Measurements from ENCODE around the gene CTSE.

CTSE gene

DNA sequence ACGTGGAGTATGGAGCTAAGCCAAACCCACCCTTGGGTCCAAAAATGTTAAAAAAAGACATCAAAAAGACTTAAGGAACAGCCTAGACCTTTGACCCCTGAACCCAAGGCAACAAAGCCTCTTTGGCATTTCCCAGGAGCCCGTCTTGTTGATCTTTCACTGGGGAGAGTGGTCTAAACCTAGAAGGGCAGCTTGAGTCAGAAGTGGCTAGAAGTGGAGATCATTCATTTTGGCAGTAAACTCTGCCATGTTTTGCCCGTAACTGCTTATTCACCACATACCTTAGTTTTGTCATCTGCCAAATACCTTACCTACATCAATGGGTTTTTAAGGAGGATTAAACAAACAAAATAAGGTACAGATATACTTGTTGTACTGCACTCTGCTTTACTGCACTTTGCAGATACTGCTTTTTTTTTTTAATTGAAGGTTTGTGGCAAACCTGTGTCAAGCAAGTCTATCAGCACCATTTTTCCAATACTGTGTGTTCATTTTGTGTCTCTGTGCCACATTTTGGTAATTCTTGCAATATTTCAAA is 1.7 kb upstream of the CTSE start:
- Histone ChIP-seq H3K4me2 (ENCODE audit: low read depth, low read length, poor library complexity, severe bottlenecking) (no peak overlapping the region), H3K9me2 (replicated peaks; ENCODE audit: insufficient read depth, low read length) (no peaks in the 10 kb centered on the region), H2AFZ (ENCODE audit: low read depth, low read length, severe bottlenecking) (no peak overlapping the region), H3F3A (ENCODE audit: insufficient read depth) (no peaks in the 10 kb centered on the region), H3K36me3 (ENCODE audit: low read length) (no peaks in the 10 kb centered on the region), H3K9ac (ENCODE audit: low read length) (no peak overlapping the region), H4K20me1 (ENCODE audit: low read depth, low read length) (no peaks in the 10 kb centered on the region), H3K27ac (ENCODE audit: low read depth, low read length) (no peak overlapping the region), H3K79me2 (ENCODE audit: insufficient read depth, low read length) (no peaks in the 10 kb centered on the region), H3K9me3 (ENCODE audit: insufficient read depth, low read length) (no peaks in the 10 kb centered on the region), H3K27me3 (ENCODE audit: low read length) (no peaks in the 10 kb centered on the region), H3K4me3 (ENCODE audit: insufficient read depth, low read length, poor library complexity, severe bottlenecking) (no peak overlapping the region)
- no peak for TF ChIP-seq EZH2phosphoT487 (conservative IDR thresholded peaks at IDR 0.05; ENCODE audit: low read length)
- TF ChIP-seq, protein P1, sequence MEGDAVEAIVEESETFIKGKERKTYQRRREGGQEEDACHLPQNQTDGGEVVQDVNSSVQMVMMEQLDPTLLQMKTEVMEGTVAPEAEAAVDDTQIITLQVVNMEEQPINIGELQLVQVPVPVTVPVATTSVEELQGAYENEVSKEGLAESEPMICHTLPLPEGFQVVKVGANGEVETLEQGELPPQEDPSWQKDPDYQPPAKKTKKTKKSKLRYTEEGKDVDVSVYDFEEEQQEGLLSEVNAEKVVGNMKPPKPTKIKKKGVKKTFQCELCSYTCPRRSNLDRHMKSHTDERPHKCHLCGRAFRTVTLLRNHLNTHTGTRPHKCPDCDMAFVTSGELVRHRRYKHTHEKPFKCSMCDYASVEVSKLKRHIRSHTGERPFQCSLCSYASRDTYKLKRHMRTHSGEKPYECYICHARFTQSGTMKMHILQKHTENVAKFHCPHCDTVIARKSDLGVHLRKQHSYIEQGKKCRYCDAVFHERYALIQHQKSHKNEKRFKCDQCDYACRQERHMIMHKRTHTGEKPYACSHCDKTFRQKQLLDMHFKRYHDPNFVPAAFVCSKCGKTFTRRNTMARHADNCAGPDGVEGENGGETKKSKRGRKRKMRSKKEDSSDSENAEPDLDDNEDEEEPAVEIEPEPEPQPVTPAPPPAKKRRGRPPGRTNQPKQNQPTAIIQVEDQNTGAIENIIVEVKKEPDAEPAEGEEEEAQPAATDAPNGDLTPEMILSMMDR (IDR thresholded peaks at IDR 0.05; ENCODE audit: insufficient read depth, low read length, poor library complexity, severe bottlenecking): no peak

DNA sequence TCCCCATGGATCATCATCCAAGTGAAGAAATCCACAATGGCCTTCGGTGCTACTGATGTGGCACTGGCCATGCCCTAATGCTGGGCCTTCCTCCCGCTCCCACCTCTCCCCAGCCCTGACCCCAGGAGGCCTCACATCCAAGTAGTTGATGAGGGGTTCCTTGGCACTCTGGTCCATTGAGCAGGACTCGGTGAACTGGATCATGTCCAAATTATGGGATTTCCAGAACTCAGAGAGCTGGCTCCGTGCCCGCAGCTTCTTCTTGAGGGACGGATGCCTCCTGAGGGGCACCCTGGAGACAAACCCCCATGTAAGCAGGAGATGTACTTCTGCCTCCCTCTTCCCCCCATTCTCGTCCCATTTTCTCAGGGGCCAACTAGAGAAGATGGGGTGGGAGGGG is 929 bp downstream of the CTSE start:
- no peaks in the 10 kb centered on the region for H3K79me2 ChIP-seq (ENCODE audit: insufficient read depth, low read length)
- TF ChIP-seq, protein P1 (IDR thresholded peaks at IDR 0.05; ENCODE audit: insufficient read depth, low read length, poor library complexity, severe bottlenecking): no peak
- no peak for TF ChIP-seq EZH2phosphoT487 (conservative IDR thresholded peaks at IDR 0.05; ENCODE audit: low read length)
- no peaks in the 10 kb centered on the region for H3F3A ChIP-seq (ENCODE audit: insufficient read depth)
- no peaks in the 10 kb centered on the region for H3K27me3 ChIP-seq (ENCODE audit: low read length)
- no peaks in the 10 kb centered on the region for H3K9me3 ChIP-seq (ENCODE audit: insufficient read depth, low read length)
- no peaks in the 10 kb centered on the region for H3K9me2 ChIP-seq (replicated peaks; ENCODE audit: insufficient read depth, low read length)
- no peak overlapping the region for H3K4me2 ChIP-seq (ENCODE audit: low read depth, low read length, poor library complexity, severe bottlenecking)
- no peaks in the 10 kb centered on the region for H4K20me1 ChIP-seq (ENCODE audit: low read depth, low read length)
- H3K4me3 ChIP-seq (ENCODE audit: insufficient read depth, low read length, poor library complexity, severe bottlenecking): no peak overlapping the region
- H3K27ac ChIP-seq (ENCODE audit: low read depth, low read length): no peak overlapping the region
- no peaks in the 10 kb centered on the region for H3K36me3 ChIP-seq (ENCODE audit: low read length)
- no peak overlapping the region for H3K9ac ChIP-seq (ENCODE audit: low read length)
- H2AFZ ChIP-seq (ENCODE audit: low read depth, low read length, severe bottlenecking): no peak overlapping the region

DNA sequence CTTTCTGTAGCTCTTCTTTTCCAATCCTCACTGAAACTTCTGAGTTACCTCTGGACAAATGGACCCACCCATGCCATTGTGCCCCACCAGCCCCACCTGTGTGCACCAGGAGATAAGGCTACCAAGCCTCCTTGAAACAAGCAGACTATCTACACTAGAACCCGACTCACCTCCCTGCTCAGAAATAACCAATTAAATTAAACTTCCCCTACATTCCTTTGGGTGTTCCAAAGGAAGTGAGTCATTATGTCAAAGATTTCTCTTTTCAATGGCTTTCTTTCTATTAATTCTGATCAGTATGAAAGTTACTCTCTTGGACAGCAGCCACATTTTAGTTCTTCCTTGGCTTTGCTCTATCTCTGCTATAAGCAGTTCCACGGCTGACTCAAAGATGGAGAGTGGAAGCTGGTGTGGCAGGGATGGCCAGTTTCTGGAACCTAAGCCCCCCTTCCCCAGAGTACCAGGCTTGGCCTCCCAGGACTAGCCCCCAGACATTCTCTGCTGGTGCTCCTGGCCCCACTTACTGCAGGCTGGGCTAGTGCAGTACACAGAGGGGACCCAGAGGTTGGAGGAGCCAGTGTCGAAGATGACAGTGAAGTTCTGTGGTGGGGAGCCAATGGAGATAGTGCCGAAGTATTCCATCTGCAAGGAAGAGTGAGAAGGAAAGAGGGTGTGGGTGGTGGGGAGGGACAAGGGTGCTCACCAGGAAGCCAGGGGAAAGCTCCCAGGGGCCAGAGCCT is 1.9 kb downstream of the CTSE start:
- Histone ChIP-seq H3K79me2 (ENCODE audit: insufficient read depth, low read length) (no peaks in the 10 kb centered on the region), H3K4me2 (ENCODE audit: low read depth, low read length, poor library complexity, severe bottlenecking) (no peak overlapping the region), H3K36me3 (ENCODE audit: low read length) (no peaks in the 10 kb centered on the region), H3K27me3 (ENCODE audit: low read length) (no peaks in the 10 kb centered on the region), H3F3A (ENCODE audit: insufficient read depth) (no peaks in the 10 kb centered on the region), H3K4me3 (ENCODE audit: insufficient read depth, low read length, poor library complexity, severe bottlenecking) (no peak overlapping the region), H4K20me1 (ENCODE audit: low read depth, low read length) (no peaks in the 10 kb centered on the region), H3K27ac (ENCODE audit: low read depth, low read length) (no peak overlapping the region), H2AFZ (ENCODE audit: low read depth, low read length, severe bottlenecking) (no peak overlapping the region), H3K9me2 (replicated peaks; ENCODE audit: insufficient read depth, low read length) (no peaks in the 10 kb centered on the region), H3K9ac (ENCODE audit: low read length) (no peak overlapping the region), H3K9me3 (ENCODE audit: insufficient read depth, low read length) (no peaks in the 10 kb centered on the region)
- TF ChIP-seq, protein P1 (IDR thresholded peaks at IDR 0.05; ENCODE audit: insufficient read depth, low read length, poor library complexity, severe bottlenecking): no peak
- no peak for TF ChIP-seq EZH2phosphoT487 (conservative IDR thresholded peaks at IDR 0.05; ENCODE audit: low read length)

Data from SU-DHL-6 (cell line).